Renal pelvis (tissue), 4 donors: ENCODE data around the gene GNG8. TPM values are rescaled to one million over a fixed set of nuclear protein-coding genes. Genes with fewer than 3 reads are reported as not detected.

ENCODE experiments used
- DNase-seq: peaks from one replicate; pipeline ENCODE4 v3.0.0-alpha.2; 2013
- polyA plus RNA-seq, 3 donors: library from polyadenylated mRNA; unstranded; fragments of 120-200 nt; gene quantifications; one replicate each; pipeline ENCODE4 v1.2.1, GENCODE V29; 2013; ENCODE audit not compliant: insufficient read length in 3 of 3

The GNG8 gene
- polyA plus RNA-seq, 3 donors: 4.4 to 7.3 (median 6.0) TPM

GRCh38 chr19:46603752-46604231 lies 32.2 kb downstream of the GNG8 start:
- no peak for DNase-seq

GRCh38 chr19:46603195-46603637 lies 32.8 kb downstream of the GNG8 start:
- no peak for DNase-seq

- no peak for DNase-seq
Observed at GRCh38 chr19:46602392-46603194, 33.4 kb downstream of the GNG8 start.

GRCh38 chr19:46601318-46602224 lies 34.4 kb downstream of the GNG8 start, which contains the start of gene CALM3:
TSS of gene CALM3 (plus strand) at chr19:46601330. CDS start at chr19:46601435, 105 bp downstream.
- no peak for DNase-seq

GRCh38 chr19:46600384-46601317 lies 35.4 kb downstream of the GNG8 start:
- DNase-seq: peak; percentile 98

GRCh38 chr19:46599716-46600373 lies 36.2 kb downstream of the GNG8 start:
- no peak for DNase-seq

- no peak for DNase-seq
Observed at GRCh38 chr19:46598372-46598917, 37.6 kb downstream of the GNG8 start.

GRCh38 chr19:46596008-46596407 lies 40.0 kb downstream of the GNG8 start:
- no peak for DNase-seq

GRCh38 chr19:46591870-46592269 lies 44.1 kb downstream of the GNG8 start:
- no peak for DNase-seq

GRCh38 chr19:46591254-46591653 lies 44.7 kb downstream of the GNG8 start:
- no peak for DNase-seq

- no peak for DNase-seq
Observed at GRCh38 chr19:46587861-46588260, 48.1 kb downstream of the GNG8 start.

- DNase-seq: no peak
Observed at GRCh38 chr19:46586294-46586693, 49.7 kb downstream of the GNG8 start.

- DNase-seq: no peak
Observed at GRCh38 chr19:46585539-46585938, 50.5 kb downstream of the GNG8 start.

Other genes starting within 250 kb of the GNG8 start
- gene CCDC8, start 222.6 kb downstream of the GNG8 start, polyA plus RNA-seq: 10 to 100 TPM; 50.7 to 67.3 (median 62.1) TPM
- under 1 TPM; 0.41 to 0.60 (median 0.46) TPM for gene PNMA8C, start 207.3 kb downstream of the GNG8 start, polyA plus RNA-seq
- gene PNMA8A, start 164.6 kb downstream of the GNG8 start, polyA plus RNA-seq: 10 to 100 TPM; 45.5 to 62.7 (median 47.2) TPM
- gene PNMA8B, start 140.3 kb downstream of the GNG8 start, polyA plus RNA-seq: 1 to 10 TPM; 3.5 to 5.3 (median 4.7) TPM
- gene CALM3, start 34.9 kb downstream of the GNG8 start, polyA plus RNA-seq: 100 to 1,000 TPM; 397 to 507 (median 417) TPM
- gene PTGIR, start 11.1 kb downstream of the GNG8 start, polyA plus RNA-seq: 1 to 10 TPM; 2.5 to 3.1 (median 2.6) TPM
- 10 to 100 TPM; 21.3 to 28.5 (median 23.0) TPM for gene DACT3, start 25.0 kb upstream of the GNG8 start, polyA plus RNA-seq
- 10 to 100 TPM; 41.3 to 49.1 (median 42.7) TPM for gene PRKD2, start 80.9 kb upstream of the GNG8 start, polyA plus RNA-seq
- 10 to 100 TPM; 21.2 to 29.7 (median 26.4) TPM for gene FKRP, start 109.9 kb upstream of the GNG8 start, polyA plus RNA-seq
- gene STRN4, start 110.2 kb upstream of the GNG8 start, polyA plus RNA-seq: 100 to 1,000 TPM in 1 of 3 donors, 10 to 100 TPM in 2; 92.2 to 105 (median 92.8) TPM
- 10 to 100 TPM; 45.9 to 54.0 (median 50.2) TPM for gene SLC1A5, start 152.4 kb upstream of the GNG8 start, polyA plus RNA-seq
- gene AP2S1, start 214.6 kb upstream of the GNG8 start, polyA plus RNA-seq: 100 to 1,000 TPM in 1 of 3 donors, 10 to 100 TPM in 2; 92.3 to 114 (median 96.9) TPM
- 10 to 100 TPM; 49.7 to 56.1 (median 52.2) TPM for gene ARHGAP35, start 224.8 kb upstream of the GNG8 start, polyA plus RNA-seq